UCSD-AML1 (cell line): ENCODE data around the gene BTN3A1.
"Not testable (repeated sequence)": the region's sequence is repeated elsewhere in the genome, so short reads cannot be mapped to it uniquely, and the experiment has no call there.

Source experiments
- DNase-seq: peaks from one replicate; lab custom pipeline; 2025; ENCODE audit not compliant: unreplicated experiment; lab: John Stamatoyannopoulos, UW

The BTN3A1 gene

GRCh38 chr6:26439151-26440125, 37.4 kb downstream of the BTN3A1 start:
- DNase-seq: no peak

GRCh38 chr6:26440977-26441358, 38.9 kb downstream of the BTN3A1 start:
- DNase-seq: no peak

- DNase-seq: no peak
These were observed 39.9 kb downstream of the BTN3A1 start for GRCh38 chr6:26441977-26442376.

GRCh38 chr6:26445934-26446667, 44.0 kb downstream of the BTN3A1 start:
- no peak for DNase-seq

- DNase-seq: no peak
These were observed 45.2 kb downstream of the BTN3A1 start for GRCh38 chr6:26447257-26447656.

GRCh38 chr6:26450240-26450639, 48.2 kb downstream of the BTN3A1 start:
- DNase-seq: no peak

- DNase-seq: no peak
These were observed 50.7 kb downstream of the BTN3A1 start for GRCh38 chr6:26452631-26453235.

- DNase-seq: no peak
These were observed 52.6 kb downstream of the BTN3A1 start for GRCh38 chr6:26454631-26455030.

- no peak for DNase-seq
These were observed 53.4 kb downstream of the BTN3A1 start for GRCh38 chr6:26455357-26455970.

GRCh38 chr6:26457264-26457805, 55.3 kb downstream of the BTN3A1 start:
- no peak for DNase-seq

- DNase-seq: peak; percentile 64
These were observed 56.0 kb downstream of the BTN3A1 start, which contains the start of gene BTN2A1 for GRCh38 chr6:26457806-26458688. TSS of gene BTN2A1 (plus strand) at chr6:26457955. CDS start at chr6:26458637, 682 bp downstream.

GRCh38 chr6:26459023-26459810, 57.1 kb downstream of the BTN3A1 start:
- no peak for DNase-seq

GRCh38 chr6:26461353-26461752, 59.3 kb downstream of the BTN3A1 start:
- DNase-seq: not testable (repeated sequence)

GRCh38 chr6:26464014-26464413, 61.9 kb downstream of the BTN3A1 start:
- no peak for DNase-seq

GRCh38 chr6:26464416-26465131, 62.5 kb downstream of the BTN3A1 start:
- DNase-seq: no peak
